HCEC 1CT (cell line): ENCODE data around the gene LRRC71.

Experiments used
- DNase-seq: peaks from one replicate; pipeline ENCODE4 v3.0.0-alpha.2; 2017

LRRC71 gene

GRCh38 chr1:156893048-156893953, 27.1 kb upstream of the LRRC71 start, which contains the start of gene PEAR1:
Gene PEAR1, plus strand, starts transcription at chr1:156893718. Its CDS starts 10,209 bp downstream, at chr1:156903927.
- no peak for DNase-seq

- no peak for DNase-seq
Measured at GRCh38 chr1:156894001-156894400, 26.4 kb upstream of the LRRC71 start.

- DNase-seq = no peak
Measured at GRCh38 chr1:156894711-156895454, 25.5 kb upstream of the LRRC71 start.

- no peak for DNase-seq
Measured at GRCh38 chr1:156895455-156895812, 25.0 kb upstream of the LRRC71 start.

GRCh38 chr1:156895927-156896326, 24.5 kb upstream of the LRRC71 start:
- DNase-seq = no peak

- peak; percentile 94 for DNase-seq
Measured at GRCh38 chr1:156896490-156897033, 23.9 kb upstream of the LRRC71 start.

GRCh38 chr1:156897078-156897825, 23.2 kb upstream of the LRRC71 start:
- peak; percentile 52 for DNase-seq

- peak; percentile 21 for DNase-seq
Measured at GRCh38 chr1:156898161-156898566, 22.3 kb upstream of the LRRC71 start.

- no peak for DNase-seq
Measured at GRCh38 chr1:156898971-156899664, 21.3 kb upstream of the LRRC71 start.

- DNase-seq = no peak
Measured at GRCh38 chr1:156899956-156900718, 20.3 kb upstream of the LRRC71 start.

GRCh38 chr1:156900896-156901589, 19.4 kb upstream of the LRRC71 start:
- no peak for DNase-seq

- no peak for DNase-seq
Measured at GRCh38 chr1:156901590-156901900, 18.9 kb upstream of the LRRC71 start.

- no peak for DNase-seq
Measured at GRCh38 chr1:156901966-156902915, 18.2 kb upstream of the LRRC71 start.

- DNase-seq = no peak
Measured at GRCh38 chr1:156903328-156904091, 16.9 kb upstream of the LRRC71 start.

- DNase-seq = no peak
Measured at GRCh38 chr1:156904187-156904959, 16.1 kb upstream of the LRRC71 start.

- DNase-seq = no peak
Measured at GRCh38 chr1:156905176-156905575, 15.3 kb upstream of the LRRC71 start.

GRCh38 chr1:156905651-156906050, 14.8 kb upstream of the LRRC71 start:
- DNase-seq = no peak

- DNase-seq = no peak
Measured at GRCh38 chr1:156906206-156906906, 14.1 kb upstream of the LRRC71 start.
